GM12874 (cell line): ENCODE data around the gene TM4SF20.

ENCODE experiments used
- CTCF ChIP-seq: IDR thresholded peaks from 2 replicates; pipeline ENCODE4 v1.5.1; 2011; ENCODE audit warnings: low read depth, mild to moderate bottlenecking, control low read depth, low read length, moderate library complexity; ENCODE audit not compliant: insufficient read depth

TM4SF20 gene

GRCh38 chr2:227379095-227379494, at the start of gene TM4SF20:
TM4SF20 (minus strand) TSS chr2:227379306; CDS start chr2:227379268, 38 bp downstream.
- no peak for TF ChIP-seq CTCF

- TF ChIP-seq CTCF, result no peak
These were observed 49.7 kb upstream of the TM4SF20 start for GRCh38 chr2:227428731-227429285.

GRCh38 chr2:227423656-227424499, 44.8 kb upstream of the TM4SF20 start:
- TF ChIP-seq CTCF, result no peak

- no peak for TF ChIP-seq CTCF
These were observed 41.3 kb upstream of the TM4SF20 start for GRCh38 chr2:227420087-227421052.

GRCh38 chr2:227416701-227417100, 37.6 kb upstream of the TM4SF20 start:
- TF ChIP-seq CTCF, result no peak

GRCh38 chr2:227415538-227416424, 36.7 kb upstream of the TM4SF20 start:
- TF ChIP-seq CTCF, result no peak
